ENCODE measurements around the gene ADCY3.
"Not testable (repeated sequence)": the region's sequence is repeated elsewhere in the genome, so short reads cannot be mapped to it uniquely, and the experiment has no call there.

Gene ADCY3

GRCh38 chr2:24842081-24843050 lies 77.7 kb downstream of the ADCY3 start:
- ATAC-seq = no peak

- no peak for ATAC-seq
Observed at GRCh38 chr2:24840962-24841945, 78.8 kb downstream of the ADCY3 start.

DNA sequence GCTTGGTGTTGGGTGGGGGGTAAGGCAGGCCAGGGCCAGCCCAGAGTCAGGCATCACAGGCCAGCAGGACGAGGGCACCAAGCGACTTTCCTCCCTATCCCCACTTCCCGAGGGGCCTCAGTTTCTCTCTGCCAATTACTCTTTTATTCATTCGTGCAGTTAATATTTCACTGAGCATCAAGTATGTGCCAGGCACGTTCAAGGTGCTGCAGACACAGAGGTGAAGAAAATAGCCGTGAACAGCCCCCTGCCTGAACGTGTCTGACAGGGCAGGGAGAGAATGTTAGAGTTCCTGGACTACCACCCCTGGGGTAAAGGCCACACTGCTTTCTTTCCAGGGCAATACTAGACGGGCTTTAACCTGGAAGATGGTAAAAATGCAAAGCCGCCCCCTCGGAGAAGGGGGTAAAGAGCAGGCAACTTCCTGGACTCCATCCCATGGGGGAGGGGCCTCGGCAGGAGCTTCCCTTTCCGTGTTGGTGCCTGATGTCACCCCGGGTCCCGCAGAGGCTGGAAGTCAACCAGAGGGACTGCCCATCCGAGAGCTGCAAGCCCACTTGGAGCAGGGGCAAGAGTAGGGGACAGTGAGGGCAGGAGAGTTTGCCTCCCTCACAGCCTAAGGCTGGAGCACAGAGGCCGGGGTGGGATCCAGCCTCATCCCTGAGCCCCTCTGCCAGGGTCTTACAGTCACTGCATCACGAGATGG lies 79.7 kb downstream of the ADCY3 start:
- ATAC-seq = no peak

DNA sequence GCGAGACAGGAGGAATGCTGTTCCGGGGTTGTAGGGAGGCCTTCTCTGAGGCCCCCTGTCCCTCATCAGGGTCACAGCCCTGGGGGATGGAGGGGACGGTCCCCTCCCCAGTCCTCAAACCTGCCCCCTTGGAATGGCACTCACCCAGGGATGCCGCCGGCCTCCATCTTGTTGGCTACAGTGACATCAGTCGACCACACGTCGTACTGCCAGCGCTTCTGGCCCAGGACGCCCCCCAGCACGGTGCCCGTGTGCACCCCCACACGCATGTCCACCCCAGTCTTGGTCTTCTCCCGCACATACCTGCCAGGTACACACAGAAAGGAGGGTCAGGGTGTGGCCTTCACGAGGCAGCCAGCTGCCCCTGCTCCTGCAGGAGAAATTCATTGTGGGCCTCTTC lies 80.3 kb downstream of the ADCY3 start:
- no peak for ATAC-seq

GRCh38 chr2:24838541-24838940 lies 81.5 kb downstream of the ADCY3 start:
- ATAC-seq = no peak

- ATAC-seq = no peak
Observed at GRCh38 chr2:24837996-24838513, 82.0 kb downstream of the ADCY3 start.

DNA sequence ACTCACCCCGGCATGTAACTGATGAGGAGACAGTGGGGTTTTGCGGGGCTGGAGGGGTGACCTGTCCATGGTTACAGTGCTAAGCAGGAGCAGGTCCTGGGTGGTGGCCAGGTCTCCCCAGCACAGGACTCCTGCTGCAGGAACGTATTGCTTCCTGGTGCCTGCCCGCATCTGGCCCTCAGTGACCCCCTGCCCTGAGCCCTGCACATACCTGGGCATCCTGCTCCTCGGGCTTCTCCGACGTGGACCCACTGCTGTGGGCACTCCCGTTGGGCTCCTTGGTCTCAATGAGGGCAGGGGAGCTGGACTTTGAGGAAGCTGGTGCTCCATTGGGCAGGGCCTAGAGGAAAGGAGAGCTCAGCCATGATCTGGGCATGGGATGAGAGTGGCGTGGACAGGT lies 83.3 kb downstream of the ADCY3 start:
- no peak for ATAC-seq

DNA sequence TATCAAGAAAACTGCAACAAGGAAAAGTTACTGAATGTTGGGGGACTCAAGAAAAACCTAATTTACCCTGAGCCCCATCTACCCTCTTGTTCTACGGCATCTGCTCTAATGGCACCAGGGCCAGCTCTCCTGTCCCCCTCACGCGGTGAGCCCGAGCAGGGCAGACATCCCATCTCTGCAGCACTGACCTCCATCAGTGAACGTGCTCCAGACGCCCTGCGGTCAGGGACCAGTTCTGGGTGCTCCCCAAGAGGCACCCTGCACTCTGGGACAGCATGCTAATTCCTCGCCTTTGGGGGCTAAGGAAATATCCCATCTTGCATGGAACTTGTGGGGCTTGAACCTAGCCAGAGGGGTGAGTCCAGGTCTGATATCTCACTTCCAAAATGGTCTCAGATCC lies 83.8 kb downstream of the ADCY3 start:
- ATAC-seq = no peak

DNA sequence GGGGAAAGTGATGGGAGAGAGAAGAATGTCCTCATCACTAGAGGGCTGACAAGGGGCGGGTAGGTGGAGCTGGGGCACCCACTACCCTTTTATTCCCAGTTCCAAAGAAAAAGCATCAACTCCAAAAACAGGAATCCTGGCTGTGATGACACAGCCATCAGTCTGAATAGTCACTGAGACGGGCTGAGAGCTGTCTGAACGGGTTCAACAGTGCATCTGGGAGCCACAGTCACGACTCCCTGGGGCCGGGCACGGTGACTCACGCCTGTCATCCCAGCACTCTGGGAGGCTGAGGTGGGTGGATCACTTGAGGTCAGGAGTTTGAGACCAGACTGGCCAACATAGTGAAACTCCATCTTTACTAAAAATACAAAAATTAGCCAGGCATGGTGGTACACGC lies 84.6 kb downstream of the ADCY3 start:
- ATAC-seq = not testable (repeated sequence)

GRCh38 chr2:24834733-24835395 lies 85.2 kb downstream of the ADCY3 start:
- no peak for ATAC-seq

DNA sequence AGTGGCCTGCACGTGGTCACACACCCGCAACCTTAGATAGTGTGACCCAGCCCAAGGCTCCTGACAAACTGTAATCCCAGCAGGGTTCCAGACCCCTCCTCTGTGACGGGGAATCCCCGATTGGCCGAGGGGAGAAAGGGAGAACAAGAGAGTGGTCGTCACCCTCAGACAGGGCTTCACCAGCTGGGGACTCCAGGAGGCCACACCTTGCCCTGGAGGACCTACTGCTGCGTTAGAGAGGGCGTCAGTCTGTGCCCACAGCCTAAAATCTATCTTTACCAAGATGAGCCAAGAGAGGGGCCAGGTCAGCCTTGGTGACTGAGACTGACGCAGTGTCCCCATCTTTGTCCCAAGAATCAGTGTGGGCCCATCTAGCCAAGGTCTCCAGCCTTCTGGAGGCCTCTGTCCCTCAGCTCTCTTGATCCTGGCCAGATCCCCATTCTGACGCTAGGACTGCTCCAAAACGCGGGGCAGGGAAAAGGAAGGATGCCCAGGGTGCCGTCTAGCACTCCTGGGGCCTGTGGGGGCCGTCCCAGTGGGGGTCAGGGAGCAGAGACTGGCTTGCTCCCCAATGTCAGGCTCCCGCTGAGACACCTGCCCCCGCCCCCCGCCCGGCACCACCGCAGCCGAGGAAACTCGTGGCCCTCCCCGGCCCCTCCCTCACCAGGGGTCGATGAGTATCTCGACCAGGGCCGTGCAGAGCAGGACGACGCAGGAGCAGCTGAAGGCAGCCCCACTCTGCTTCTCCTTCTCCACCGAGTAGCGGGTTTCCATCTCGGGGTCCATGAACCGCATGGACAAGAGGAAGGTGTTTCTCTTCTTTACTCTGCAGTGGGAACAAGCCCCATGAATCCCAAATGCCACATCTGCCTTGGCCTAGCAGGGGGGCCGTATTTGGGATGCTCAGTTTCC lies 86.0 kb downstream of the ADCY3 start:
- ATAC-seq = no peak

GRCh38 chr2:24832931-24833701 lies 86.9 kb downstream of the ADCY3 start:
- no peak for ATAC-seq

DNA sequence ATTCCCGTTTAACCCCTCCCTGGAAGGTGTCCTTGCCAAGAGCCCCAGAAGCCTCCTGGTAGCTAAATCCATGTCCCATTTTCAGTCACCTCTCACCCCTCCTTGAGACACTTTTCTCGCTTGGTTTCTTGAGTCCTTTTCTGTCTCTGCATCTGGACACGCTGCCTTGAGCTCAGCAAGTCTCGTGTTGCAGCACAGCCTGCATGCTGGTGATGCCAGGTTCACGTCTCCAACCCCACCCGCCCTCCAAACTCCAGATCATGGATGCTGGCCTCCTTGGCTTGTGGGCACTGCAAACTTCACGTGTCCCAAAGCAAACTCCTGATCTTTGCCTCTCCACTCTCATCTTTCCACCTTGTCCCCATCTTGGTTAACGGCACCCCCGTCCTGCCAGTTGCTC lies 87.5 kb downstream of the ADCY3 start:
- no peak for ATAC-seq

GRCh38 chr2:24832073-24832461 lies 88.0 kb downstream of the ADCY3 start:
- no peak for ATAC-seq

- ATAC-seq = no peak
Observed at GRCh38 chr2:24831221-24832072, 88.6 kb downstream of the ADCY3 start.

GRCh38 chr2:24830786-24831185 lies 89.3 kb downstream of the ADCY3 start:
- ATAC-seq = no peak

- ATAC-seq = no peak
Observed at GRCh38 chr2:24830351-24830750, 89.7 kb downstream of the ADCY3 start.

DNA sequence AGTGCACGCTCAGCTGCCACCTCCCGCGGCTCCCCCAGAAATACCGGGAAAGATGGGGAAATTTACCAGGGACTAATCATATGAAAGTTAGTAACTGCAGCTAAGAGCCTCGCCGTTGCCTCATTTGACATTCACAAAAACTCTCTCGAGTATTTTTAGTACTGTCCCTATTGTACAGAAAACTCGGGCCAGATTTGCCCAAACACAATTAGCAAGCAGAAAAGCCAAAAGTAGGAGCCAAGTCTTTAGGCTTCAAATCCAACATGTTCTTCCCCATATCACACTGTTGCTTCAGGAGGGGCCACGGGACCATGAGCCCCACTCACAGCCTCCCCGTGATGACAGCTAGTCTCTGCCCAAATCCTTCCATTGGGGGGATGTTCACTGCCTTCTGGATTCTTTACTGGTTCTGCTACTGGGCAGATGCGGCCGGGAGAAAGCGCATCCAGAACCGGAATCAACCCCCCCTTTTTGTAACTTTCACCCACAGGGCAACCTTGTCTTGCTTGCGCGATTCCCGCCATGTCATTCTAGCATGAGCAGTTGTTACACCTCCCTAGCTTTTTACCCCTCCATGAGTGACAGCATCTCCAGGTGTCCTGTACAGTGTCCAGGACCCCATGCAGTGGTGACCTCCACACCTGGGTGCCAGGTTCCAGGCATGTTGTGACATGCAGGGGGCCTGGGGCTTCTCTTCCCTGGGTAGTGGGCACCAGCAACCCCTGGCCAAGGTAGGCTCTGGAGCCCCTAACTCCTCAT lies 91.6 kb downstream of the ADCY3 start:
- ATAC-seq = no peak
